DOHH2 (cell line): Measurements from ENCODE around the gene TRPM3.

Experiments
- H3F3A ChIP-seq: fragments of 200-600 bp; sonication (generic), shearing (Covaris generic); 2 replicates; pipeline ENCODE4 v1.6.0; 2016; ENCODE audit warnings: antibody characterized with exemption, mild to moderate bottlenecking; ENCODE audit not compliant: control insufficient read depth, insufficient read depth
- H3K27ac ChIP-seq: fragments of 200-600 bp; sonication (generic); 2 replicates; pipeline ENCODE4 v1.5.1; 2014; ENCODE audit warnings: low read depth, mild to moderate bottlenecking, low read length, moderate library complexity
- H3K27me3 ChIP-seq: fragments of 200-600 bp; sonication (generic); 2 replicates; pipeline ENCODE4 v1.6.1; 2014; ENCODE audit warnings: mild to moderate bottlenecking, low read length, mixed read lengths; ENCODE audit not compliant: control insufficient read depth
- H3K36me3 ChIP-seq: fragments of 200-600 bp; sonication (generic); 2 replicates; pipeline ENCODE4 v1.6.1; 2014; ENCODE audit warnings: mild to moderate bottlenecking, low read length, moderate library complexity, mixed read lengths; ENCODE audit not compliant: control insufficient read depth
- H3K4me1 ChIP-seq: fragments of 200-600 bp; sonication (generic); 2 replicates; pipeline ENCODE4 v1.6.1; 2014; ENCODE audit warnings: mild to moderate bottlenecking, low read length, mixed read lengths; ENCODE audit not compliant: control insufficient read depth
- H3K4me2 ChIP-seq: fragments of 200-600 bp; sonication (generic); 2 replicates; pipeline ENCODE4 v1.6.0; 2014; ENCODE audit warnings: mild to moderate bottlenecking, low read length, moderate library complexity
- H3K4me3 ChIP-seq: fragments of 200-600 bp; sonication (generic); 2 replicates; pipeline ENCODE4 v1.5.1; 2014; ENCODE audit warnings: mild to moderate bottlenecking, low read length, mixed read lengths
- H3K79me2 ChIP-seq: fragments of 200-600 bp; sonication (generic); 2 replicates; pipeline ENCODE4 v1.6.1; 2014; ENCODE audit warnings: mild to moderate bottlenecking, low read length, mixed read lengths; ENCODE audit not compliant: control insufficient read depth
- H3K9me2 ChIP-seq: fragments of 200-600 bp; sonication (generic); replicated peaks from 2 replicates; pipeline ENCODE4 v1.6.1; 2014; ENCODE audit warnings: mild to moderate bottlenecking, low read length, mixed read lengths; ENCODE audit not compliant: control insufficient read depth
- H3K9me3 ChIP-seq: fragments of 200-600 bp; sonication (generic); 2 replicates; pipeline ENCODE4 v1.6.1; 2014; ENCODE audit warnings: antibody characterized with exemption, low read length, mixed read lengths; ENCODE audit not compliant: control insufficient read depth, insufficient read depth
- H4K20me1 ChIP-seq: fragments of 200-600 bp; sonication (generic); 2 replicates; pipeline ENCODE4 v1.6.0; 2014; ENCODE audit warnings: low read depth, mild to moderate bottlenecking, antibody characterized with exemption, low read length, moderate library complexity; ENCODE audit not compliant: control insufficient read depth, insufficient read depth
- CTCF ChIP-seq: fragments of 200-600 bp; sonication (generic); IDR thresholded peaks from one replicate; pipeline ENCODE4 v1.5.1; 2014; ENCODE audit warnings: antibody characterized with exemption, mild to moderate bottlenecking, low read depth, low read length; ENCODE audit not compliant: poor library complexity, severe bottlenecking
- EZH2phosphoT487 ChIP-seq: fragments of 200-600 bp; sonication (generic); IDR thresholded peaks from 2 replicates; pipeline ENCODE4 v1.6.1; 2017; ENCODE audit warnings: borderline replicate concordance, mild to moderate bottlenecking, antibody characterized with exemption, low read length, moderate library complexity, mixed read lengths

Gene TRPM3

GRCh38 chr9:70868661-70869652, 252.5 kb downstream of the TRPM3 start:
- no peaks in the 10 kb centered on the region for H3K4me1 ChIP-seq
- H3K9me2 ChIP-seq = no peaks in the 10 kb centered on the region
- H3K4me3 ChIP-seq = no peak overlapping the region
- no peaks in the 10 kb centered on the region for H4K20me1 ChIP-seq
- no peak overlapping the region for H3K27ac ChIP-seq
- TF ChIP-seq EZH2phosphoT487 (no peak), CTCF (no peak)
- no peaks in the 10 kb centered on the region for H3K79me2 ChIP-seq
- no peaks in the 10 kb centered on the region for H3K27me3 ChIP-seq
- no peaks in the 10 kb centered on the region for H3K36me3 ChIP-seq
- no peak overlapping the region for H3K4me2 ChIP-seq
- no peaks in the 10 kb centered on the region for H3F3A ChIP-seq
- H3K9me3 ChIP-seq = no peaks in the 10 kb centered on the region

- H3F3A ChIP-seq = no peaks in the 10 kb centered on the region
- no peak overlapping the region for H3K27ac ChIP-seq
- H3K27me3 ChIP-seq = no peaks in the 10 kb centered on the region
- no peaks in the 10 kb centered on the region for H3K79me2 ChIP-seq
- H3K4me3 ChIP-seq = no peak overlapping the region
- no peaks in the 10 kb centered on the region for H3K4me1 ChIP-seq
- TF ChIP-seq EZH2phosphoT487 (no peak), CTCF (no peak)
- H3K9me3 ChIP-seq = no peaks in the 10 kb centered on the region
- H3K36me3 ChIP-seq = no peaks in the 10 kb centered on the region
- H3K9me2 ChIP-seq = no peaks in the 10 kb centered on the region
- no peak overlapping the region for H3K4me2 ChIP-seq
- no peaks in the 10 kb centered on the region for H4K20me1 ChIP-seq
Measured at GRCh38 chr9:70868041-70868440, 253.4 kb downstream of the TRPM3 start.

GRCh38 chr9:70865471-70865870, 255.9 kb downstream of the TRPM3 start:
- H3F3A ChIP-seq = no peaks in the 10 kb centered on the region
- no peaks in the 10 kb centered on the region for H3K9me3 ChIP-seq
- no peak overlapping the region for H3K4me3 ChIP-seq
- no peaks in the 10 kb centered on the region for H3K36me3 ChIP-seq
- H4K20me1 ChIP-seq = no peaks in the 10 kb centered on the region
- H3K27me3 ChIP-seq = peaks cover 2% of the 10 kb centered on the region; the same call in 1 of the 2 replicates
- no peaks in the 10 kb centered on the region for H3K9me2 ChIP-seq
- no peak for TF ChIP-seq EZH2phosphoT487
- no peak for TF ChIP-seq CTCF
- H3K79me2 ChIP-seq = no peaks in the 10 kb centered on the region
- H3K4me1 ChIP-seq = no peaks in the 10 kb centered on the region
- H3K4me2 ChIP-seq = no peak overlapping the region
- H3K27ac ChIP-seq = no peak overlapping the region
